ENCODE data around the gene CACNG8. TPM values are rescaled to one million over a fixed set of nuclear protein-coding genes. Genes with fewer than 3 reads are reported as not detected.

Gene CACNG8
- total RNA-seq, 2 donors from 2014 or later = 0.48 to 4.8 TPM

DNA sequence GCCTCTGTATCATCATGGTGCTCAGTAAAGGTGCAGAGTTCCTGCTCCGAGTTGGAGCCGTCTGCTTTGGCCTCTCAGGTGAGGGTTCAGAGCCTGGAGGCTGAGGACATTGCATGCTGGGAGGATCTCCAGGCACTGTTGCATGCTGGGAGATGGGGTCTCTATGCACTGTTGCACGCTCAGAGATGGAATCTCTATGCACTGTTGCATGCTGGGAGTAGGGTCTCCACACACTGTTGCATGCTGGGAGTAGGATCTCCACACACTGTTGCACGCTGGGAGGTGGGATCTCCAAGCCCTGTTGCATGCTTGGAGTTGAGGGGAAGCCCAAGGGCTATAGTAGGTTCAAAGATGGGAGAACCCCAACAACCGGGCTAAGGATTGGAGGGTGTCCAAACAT is 37.0 kb downstream of the CACNG8 start:
- no peak overlapping the region for H3K27ac ChIP-seq (ENCODE audit: low read depth, low read length)
- Mint-ChIP-seq H3K4me1 (peaks cover 9% of the 10 kb centered on the region), H3K9me3 (no peaks in the 10 kb centered on the region), H3K27me3 (ENCODE audit: insufficient read depth) (peaks cover 70% of the 10 kb centered on the region), H3K27ac (no peak overlapping the region), H3K36me3 (ENCODE audit: low read depth) (no peaks in the 10 kb centered on the region), H3K4me3 (no peak overlapping the region)
- H3K4me1 ChIP-seq (ENCODE audit: control insufficient read depth, insufficient read depth, low read length) = no peaks in the 10 kb centered on the region
- peaks cover 71% of the 10 kb centered on the region for H3K27me3 ChIP-seq (ENCODE audit: control insufficient read depth, insufficient read depth, low read length, poor library complexity, severe bottlenecking)
- no peaks in the 10 kb centered on the region for H3K36me3 ChIP-seq (ENCODE audit: control insufficient read depth, insufficient read depth, low read length)
- H3K9me3 ChIP-seq (ENCODE audit: control insufficient read depth, low read length) = no peaks in the 10 kb centered on the region
- H3K9ac ChIP-seq (ENCODE audit: extremely low read depth, low read length, poor library complexity, severe bottlenecking) = no peak overlapping the region
- TF ChIP-seq, protein P1, sequence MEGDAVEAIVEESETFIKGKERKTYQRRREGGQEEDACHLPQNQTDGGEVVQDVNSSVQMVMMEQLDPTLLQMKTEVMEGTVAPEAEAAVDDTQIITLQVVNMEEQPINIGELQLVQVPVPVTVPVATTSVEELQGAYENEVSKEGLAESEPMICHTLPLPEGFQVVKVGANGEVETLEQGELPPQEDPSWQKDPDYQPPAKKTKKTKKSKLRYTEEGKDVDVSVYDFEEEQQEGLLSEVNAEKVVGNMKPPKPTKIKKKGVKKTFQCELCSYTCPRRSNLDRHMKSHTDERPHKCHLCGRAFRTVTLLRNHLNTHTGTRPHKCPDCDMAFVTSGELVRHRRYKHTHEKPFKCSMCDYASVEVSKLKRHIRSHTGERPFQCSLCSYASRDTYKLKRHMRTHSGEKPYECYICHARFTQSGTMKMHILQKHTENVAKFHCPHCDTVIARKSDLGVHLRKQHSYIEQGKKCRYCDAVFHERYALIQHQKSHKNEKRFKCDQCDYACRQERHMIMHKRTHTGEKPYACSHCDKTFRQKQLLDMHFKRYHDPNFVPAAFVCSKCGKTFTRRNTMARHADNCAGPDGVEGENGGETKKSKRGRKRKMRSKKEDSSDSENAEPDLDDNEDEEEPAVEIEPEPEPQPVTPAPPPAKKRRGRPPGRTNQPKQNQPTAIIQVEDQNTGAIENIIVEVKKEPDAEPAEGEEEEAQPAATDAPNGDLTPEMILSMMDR (conservative IDR thresholded peaks at IDR 0.05) = no peak
- WGBS, 2 experiments (ENCODE audit: insufficient coverage in 1 of 2, insufficient read length in 1 of 2) = 88 to 94% methylated on average over 5 of the region's 5 CpGs
- no peak for DNase-seq
- no peak overlapping the region for H3K4me3 ChIP-seq (ENCODE audit: low read length)

DNA sequence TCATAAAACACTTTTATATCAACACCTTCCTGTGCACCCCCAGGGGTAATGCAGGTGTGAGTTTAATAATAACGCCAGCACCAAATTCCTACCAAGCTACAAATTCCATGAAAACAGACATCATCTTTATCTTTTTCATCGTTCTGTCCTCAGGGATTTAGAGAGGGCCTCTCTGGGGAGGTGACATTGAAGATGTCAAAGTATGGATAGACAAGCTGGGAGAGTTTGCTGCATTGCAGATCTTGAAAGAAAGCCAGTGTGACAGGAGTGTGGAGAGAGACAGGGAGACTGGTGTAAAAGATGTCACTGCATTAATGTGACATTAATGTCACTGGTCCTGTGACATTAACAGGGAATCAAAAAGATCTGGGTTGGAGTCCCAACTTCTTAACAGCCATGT is 38.8 kb downstream of the CACNG8 start:
- no peak overlapping the region for H3K4me3 Mint-ChIP-seq
- WGBS, 2 experiments (ENCODE audit: insufficient coverage in 1 of 2, insufficient read length in 1 of 2) = 100% methylated on average over 2 of the region's 2 CpGs; no CpG with 5 or more reads in 1 of the 2 experiments
- no peaks in the 10 kb centered on the region for H3K36me3 ChIP-seq (ENCODE audit: control insufficient read depth, insufficient read depth, low read length)
- TF ChIP-seq, protein P1 (conservative IDR thresholded peaks at IDR 0.05) = no peak
- no peak overlapping the region for H3K27ac ChIP-seq (ENCODE audit: low read depth, low read length)
- no peaks in the 10 kb centered on the region for H3K36me3 Mint-ChIP-seq (ENCODE audit: low read depth)
- no peaks in the 10 kb centered on the region for H3K4me1 ChIP-seq (ENCODE audit: control insufficient read depth, insufficient read depth, low read length)
- H3K9me3 Mint-ChIP-seq = no peaks in the 10 kb centered on the region
- no peaks in the 10 kb centered on the region for H3K9me3 ChIP-seq (ENCODE audit: control insufficient read depth, low read length)
- H3K27me3 Mint-ChIP-seq (ENCODE audit: insufficient read depth) = peaks cover 52% of the 10 kb centered on the region
- H3K27me3 ChIP-seq (ENCODE audit: control insufficient read depth, insufficient read depth, low read length, poor library complexity, severe bottlenecking) = peaks cover 53% of the 10 kb centered on the region
- peaks cover 9% of the 10 kb centered on the region for H3K4me1 Mint-ChIP-seq
- no peak overlapping the region for H3K4me3 ChIP-seq (ENCODE audit: low read length)
- no peak for DNase-seq
- H3K9ac ChIP-seq (ENCODE audit: extremely low read depth, low read length, poor library complexity, severe bottlenecking) = no peak overlapping the region
- H3K27ac Mint-ChIP-seq = no peak overlapping the region

DNA sequence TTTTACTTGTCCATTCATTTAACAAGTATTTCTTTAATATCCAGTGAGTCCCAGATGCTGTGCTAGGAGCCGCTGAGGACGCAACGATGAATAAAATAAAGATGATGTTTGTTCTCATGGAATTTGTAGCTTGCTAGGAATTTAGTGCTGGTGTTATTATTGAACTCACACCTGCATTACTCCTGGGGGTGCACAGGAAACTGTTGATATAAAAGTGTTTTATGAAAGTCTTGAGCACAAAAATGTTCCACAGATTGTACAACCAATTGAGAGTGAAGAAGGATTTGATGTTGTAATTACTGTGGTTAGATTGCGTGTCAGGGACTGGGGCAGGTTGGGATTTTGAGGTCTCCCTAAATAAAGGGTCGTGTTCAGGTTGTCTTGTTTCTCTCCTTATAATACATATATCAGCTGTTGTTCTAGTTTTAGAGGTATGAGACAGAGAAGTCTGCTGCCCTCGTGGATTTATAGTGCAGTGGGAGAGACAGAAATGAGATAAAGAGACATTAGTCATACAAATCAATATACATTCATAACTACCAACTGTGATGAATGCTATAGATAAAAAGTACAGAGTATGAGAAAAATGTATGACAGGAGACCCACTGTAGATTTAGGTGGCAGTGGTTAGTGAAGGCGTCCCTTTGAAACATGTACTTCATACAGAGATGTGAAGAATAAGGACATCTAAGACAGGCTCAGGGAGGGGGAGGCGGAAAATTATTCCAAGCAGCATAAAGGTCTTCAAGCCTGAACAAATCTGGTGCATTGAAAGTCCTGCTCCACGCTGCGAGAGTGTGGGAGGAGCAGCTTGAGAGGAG is 40.0 kb downstream of the CACNG8 start:
- no peak overlapping the region for H3K4me3 Mint-ChIP-seq
- no peak overlapping the region for H3K27ac ChIP-seq (ENCODE audit: low read depth, low read length)
- peaks cover 4% of the 10 kb centered on the region for H3K4me1 Mint-ChIP-seq
- H3K9me3 ChIP-seq (ENCODE audit: control insufficient read depth, low read length) = no peaks in the 10 kb centered on the region
- H3K36me3 Mint-ChIP-seq (ENCODE audit: low read depth) = no peaks in the 10 kb centered on the region
- no peak for DNase-seq
- no peak overlapping the region for H3K27ac Mint-ChIP-seq
- no peak overlapping the region for H3K4me3 ChIP-seq (ENCODE audit: low read length)
- H3K27me3 Mint-ChIP-seq (ENCODE audit: insufficient read depth) = peaks cover 48% of the 10 kb centered on the region
- H3K9me3 Mint-ChIP-seq = no peaks in the 10 kb centered on the region
- TF ChIP-seq, protein P1 (conservative IDR thresholded peaks at IDR 0.05) = no peak
- no peak overlapping the region for H3K9ac ChIP-seq (ENCODE audit: extremely low read depth, low read length, poor library complexity, severe bottlenecking)
- 86 to 97% methylated on average over 7 to 8 of the region's 10 CpGs for WGBS, 2 experiments (ENCODE audit: insufficient coverage in 1 of 2, insufficient read length in 1 of 2)
- H3K4me1 ChIP-seq (ENCODE audit: control insufficient read depth, insufficient read depth, low read length) = no peaks in the 10 kb centered on the region
- no peaks in the 10 kb centered on the region for H3K36me3 ChIP-seq (ENCODE audit: control insufficient read depth, insufficient read depth, low read length)
- H3K27me3 ChIP-seq (ENCODE audit: control insufficient read depth, insufficient read depth, low read length, poor library complexity, severe bottlenecking) = peaks cover 50% of the 10 kb centered on the region
